Neuron (in vitro differentiated cells): Measurements from ENCODE around the gene CSNK2B.

ENCODE experiments used
- H2AFZ ChIP-seq: one replicate; pipeline ENCODE4 v1.6.1; 2013; ENCODE audit warnings: low read depth, mild to moderate bottlenecking, inconsistent platforms, low read length, moderate library complexity
- H3K27me3 ChIP-seq: one replicate; pipeline ENCODE4 v1.6.1; 2013; ENCODE audit warnings: low read length; ENCODE audit not compliant: insufficient read depth
- H3K36me3 ChIP-seq: one replicate; pipeline ENCODE4 v1.6.1; 2013; ENCODE audit warnings: low read length; ENCODE audit not compliant: insufficient read depth
- H3K4me1 ChIP-seq: one replicate; pipeline ENCODE4 v1.6.1; 2013; ENCODE audit warnings: low read length; ENCODE audit not compliant: insufficient read depth
- H3K4me3 ChIP-seq: 2 replicates; pipeline ENCODE4 v1.5.1; 2013; ENCODE audit warnings: mild to moderate bottlenecking, low read length, moderate library complexity
- H3K9me3 ChIP-seq: one replicate; pipeline ENCODE4 v1.6.1; 2013; ENCODE audit warnings: low read length

CSNK2B gene

DNA sequence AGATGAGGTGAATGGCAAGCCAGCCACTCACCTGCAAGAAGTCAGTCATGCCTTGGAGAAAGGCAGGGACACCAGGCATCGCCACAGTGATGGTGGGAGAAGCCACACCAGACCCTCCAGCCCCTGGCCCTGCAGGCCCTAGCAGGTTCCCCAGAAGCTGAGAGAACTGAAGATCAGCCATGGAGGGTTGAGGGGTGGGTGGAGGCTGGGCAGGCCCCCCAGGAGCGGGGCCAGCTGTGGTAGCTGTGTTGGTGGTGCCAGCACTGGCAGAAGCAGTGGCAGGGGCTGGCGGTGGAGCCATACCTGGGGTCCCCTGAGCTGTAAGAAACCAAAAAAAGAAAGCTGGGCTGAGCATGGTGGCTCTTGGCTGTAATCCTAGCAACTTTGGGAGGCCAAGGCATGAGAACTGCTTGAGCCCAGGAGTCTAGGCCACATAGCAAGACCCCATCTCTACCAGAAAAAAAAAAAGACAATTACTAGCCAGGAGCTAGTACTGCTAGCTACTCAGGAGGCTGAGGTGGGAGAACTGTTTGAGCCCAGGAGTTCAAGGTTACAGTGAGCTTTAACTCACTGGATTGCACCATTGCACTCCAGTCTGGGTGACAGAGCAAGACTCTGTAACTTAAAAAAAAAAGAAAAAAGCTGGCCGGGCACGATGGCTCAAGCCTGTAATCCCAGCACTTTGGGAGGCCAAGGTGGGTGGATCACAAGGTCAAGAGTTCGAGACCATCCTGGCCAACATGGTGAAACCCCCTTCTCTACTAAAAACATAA is 22.9 kb upstream of the CSNK2B start:
- Histone ChIP-seq H3K4me3 (no peak overlapping the region), H3K36me3 (peaks cover 84% of the 10 kb centered on the region), H3K4me1 (no peaks in the 10 kb centered on the region)

DNA sequence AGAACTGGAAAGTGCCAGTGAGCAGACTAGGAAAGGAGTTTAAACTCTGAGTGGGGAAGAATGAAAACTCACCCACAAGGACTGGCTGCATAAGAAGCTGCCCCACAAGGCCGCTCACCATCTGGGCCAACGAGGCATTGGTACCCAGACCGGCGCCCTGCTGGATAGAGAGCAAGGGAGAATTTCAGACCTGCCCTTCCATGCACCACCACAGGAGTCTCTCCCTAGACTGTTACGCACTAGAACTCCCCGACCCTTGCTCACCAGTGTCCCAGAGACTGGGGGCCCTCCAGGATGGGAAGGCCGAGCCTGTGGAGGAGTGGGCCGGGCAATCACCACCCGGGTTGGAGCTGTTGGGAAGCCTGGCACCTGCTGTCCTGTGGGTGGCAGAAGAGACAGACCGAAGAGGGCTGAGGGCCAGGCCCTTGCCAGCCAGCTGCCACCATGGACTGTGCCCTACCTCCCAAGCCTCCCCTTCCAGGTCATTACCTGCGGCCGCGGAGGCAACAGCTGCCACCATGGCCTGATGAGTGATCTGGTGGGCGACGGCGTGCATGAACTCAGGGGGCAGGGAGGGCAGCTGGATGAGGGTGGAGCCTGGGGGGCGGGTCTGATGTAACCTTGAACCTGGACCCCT is 21.9 kb upstream of the CSNK2B start:
- H3K27me3 ChIP-seq: no peaks in the 10 kb centered on the region
- H3K36me3 ChIP-seq: peaks cover 86% of the 10 kb centered on the region
- H3K4me1 ChIP-seq: no peaks in the 10 kb centered on the region
- no peak overlapping the region for H3K4me3 ChIP-seq
- no peaks in the 10 kb centered on the region for H3K9me3 ChIP-seq
- no peak overlapping the region for H2AFZ ChIP-seq

More for the DNA sequence above, 22.9 kb upstream of the CSNK2B start:
- H3K27me3 ChIP-seq: no peaks in the 10 kb centered on the region
- no peak overlapping the region for H2AFZ ChIP-seq
- H3K9me3 ChIP-seq: no peaks in the 10 kb centered on the region

DNA sequence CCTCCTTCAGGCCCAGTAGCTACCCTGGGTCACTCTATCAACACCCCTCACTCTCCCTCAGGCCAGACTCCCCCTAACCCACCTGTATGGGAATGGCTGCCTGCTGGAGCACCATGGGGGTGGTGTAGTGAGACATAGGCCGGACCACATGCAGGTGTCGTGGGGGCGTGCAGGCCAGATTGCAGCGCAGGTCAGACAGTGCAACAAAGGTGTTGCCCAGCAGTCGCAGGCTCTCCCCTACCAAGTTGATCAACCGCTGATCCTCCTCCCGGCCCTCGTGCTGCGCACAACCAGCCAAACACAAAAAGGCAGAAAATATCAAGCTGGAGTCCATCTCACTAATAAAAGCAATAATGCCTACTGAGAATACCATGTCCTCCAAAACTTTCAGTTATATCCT is 20.6 kb upstream of the CSNK2B start:
- H3K4me3 ChIP-seq: no peak overlapping the region
- H3K27me3 ChIP-seq: no peaks in the 10 kb centered on the region
- no peaks in the 10 kb centered on the region for H3K9me3 ChIP-seq
- H3K36me3 ChIP-seq: peaks cover 80% of the 10 kb centered on the region
- H3K4me1 ChIP-seq: no peaks in the 10 kb centered on the region
- no peak overlapping the region for H2AFZ ChIP-seq

DNA sequence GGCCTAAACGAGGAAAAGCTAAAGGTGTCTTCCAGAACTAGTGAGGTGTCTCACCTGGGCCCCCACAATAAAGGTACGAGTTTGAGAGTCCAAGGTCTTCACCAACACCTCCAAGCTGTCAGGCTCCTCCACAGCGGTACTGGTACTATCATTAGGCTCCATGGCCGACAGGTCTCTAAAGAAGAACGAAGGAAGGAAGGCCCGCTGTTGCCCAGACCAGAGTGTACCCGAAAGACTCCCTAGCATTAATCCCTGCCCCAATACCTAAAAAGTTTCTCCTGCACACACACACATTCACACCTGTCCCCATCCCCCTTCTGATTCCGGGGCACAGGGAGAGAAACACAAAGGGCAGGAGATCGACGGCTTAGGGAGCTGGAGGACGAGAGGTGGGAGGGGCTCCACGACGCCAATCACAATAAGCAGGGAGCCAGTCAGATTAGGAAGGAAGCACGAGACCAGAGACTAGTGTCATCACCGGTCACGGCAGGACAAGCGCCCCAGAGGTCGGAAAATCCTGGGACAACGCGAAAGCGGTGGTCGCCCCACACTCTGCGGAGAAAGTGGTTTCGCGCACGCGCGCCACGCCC is 14.2 kb upstream of the CSNK2B start:
- H3K4me1 ChIP-seq: peaks cover 12% of the 10 kb centered on the region
- H3K36me3 ChIP-seq: peaks cover 32% of the 10 kb centered on the region

DNA sequence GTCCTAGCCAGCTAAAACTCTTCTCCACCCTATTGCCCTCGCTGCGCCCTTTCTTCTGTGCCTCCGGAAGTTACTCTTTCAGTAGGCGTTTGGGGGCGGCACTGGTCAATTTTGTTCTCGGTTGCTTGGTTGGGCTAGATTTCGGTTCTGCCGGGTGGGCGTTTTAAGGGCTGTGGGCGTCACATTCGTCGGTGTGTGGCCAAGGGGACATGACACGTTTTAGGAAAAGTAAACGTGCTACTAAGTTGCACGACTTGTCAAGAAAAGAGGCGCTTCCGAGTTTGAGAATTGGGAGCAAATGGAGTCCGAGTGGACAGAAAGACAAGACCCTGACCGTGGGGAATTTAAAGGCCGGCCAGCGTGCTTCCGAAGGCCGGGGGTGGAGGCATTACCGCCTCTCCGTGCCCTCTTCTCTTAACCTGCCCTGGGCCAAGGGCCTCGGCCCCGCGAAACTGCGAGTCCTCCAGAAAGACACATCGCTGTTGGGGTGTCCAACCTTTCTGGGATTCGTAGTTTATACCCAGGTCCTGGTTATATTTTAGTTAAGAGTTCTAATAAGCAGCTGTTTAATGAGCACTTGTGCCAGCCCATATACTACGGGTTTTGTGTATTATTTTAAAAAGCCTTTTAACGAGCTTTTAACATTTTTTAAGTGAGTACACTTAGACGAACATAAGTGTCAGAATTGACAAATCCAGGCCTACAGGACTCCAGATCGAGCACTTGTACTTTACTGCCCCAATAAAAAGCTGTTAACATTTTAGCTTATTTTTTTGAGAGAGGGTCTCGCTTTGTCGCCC is 12.8 kb upstream of the CSNK2B start:
- Histone ChIP-seq H3K36me3 (peaks cover 33% of the 10 kb centered on the region), H2AFZ (peak overlapping the region; percentile 1), H3K4me3 (peak overlapping the region; percentile 76), H3K4me1 (peaks cover 12% of the 10 kb centered on the region), H3K27me3 (no peaks in the 10 kb centered on the region), H3K9me3 (no peaks in the 10 kb centered on the region)

More for the DNA sequence above, 14.2 kb upstream of the CSNK2B start:
- Histone ChIP-seq H2AFZ (no peak overlapping the region), H3K27me3 (no peaks in the 10 kb centered on the region), H3K4me3 (peak overlapping the region; percentile 76), H3K9me3 (no peaks in the 10 kb centered on the region)

DNA sequence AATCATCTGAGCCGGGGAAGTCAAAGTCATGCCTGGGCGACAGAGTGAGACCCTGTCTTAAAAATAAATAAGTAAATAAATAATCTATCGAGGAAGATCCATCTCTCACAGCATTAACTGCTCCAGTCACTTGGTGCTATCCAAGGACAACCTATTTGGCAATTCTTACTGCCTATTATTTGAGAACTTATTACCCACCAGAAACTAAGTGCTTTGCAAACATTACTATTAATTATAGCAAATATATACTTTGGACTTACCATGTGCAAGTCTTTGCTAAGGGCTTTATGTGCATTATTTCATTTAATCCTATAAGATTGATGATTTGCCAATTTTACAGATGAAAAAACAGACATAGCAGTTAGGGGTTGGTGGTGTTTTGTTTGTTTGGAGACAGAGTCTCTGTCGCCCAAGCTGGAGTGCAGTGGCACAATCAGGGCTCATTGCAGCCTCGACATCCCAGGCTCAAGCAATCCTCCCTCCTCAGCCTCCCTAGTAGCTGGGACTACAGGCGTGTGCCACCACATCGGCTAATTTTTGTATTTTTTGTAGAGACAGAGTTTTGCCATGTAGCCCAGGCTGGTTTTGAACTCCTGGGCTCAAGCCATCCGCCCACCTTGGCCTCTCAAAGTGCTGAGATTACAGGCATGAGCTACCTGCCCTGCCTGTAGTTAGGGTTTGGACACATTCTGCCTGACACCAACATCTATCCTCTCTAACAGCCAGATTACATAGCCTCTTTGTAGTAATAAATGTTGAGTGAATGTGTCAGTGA is 11.1 kb upstream of the CSNK2B start:
- Histone ChIP-seq H3K27me3 (no peaks in the 10 kb centered on the region), H3K4me1 (peaks cover 26% of the 10 kb centered on the region), H3K36me3 (peaks cover 20% of the 10 kb centered on the region), H3K4me3 (no peak overlapping the region), H2AFZ (no peak overlapping the region), H3K9me3 (no peaks in the 10 kb centered on the region)

DNA sequence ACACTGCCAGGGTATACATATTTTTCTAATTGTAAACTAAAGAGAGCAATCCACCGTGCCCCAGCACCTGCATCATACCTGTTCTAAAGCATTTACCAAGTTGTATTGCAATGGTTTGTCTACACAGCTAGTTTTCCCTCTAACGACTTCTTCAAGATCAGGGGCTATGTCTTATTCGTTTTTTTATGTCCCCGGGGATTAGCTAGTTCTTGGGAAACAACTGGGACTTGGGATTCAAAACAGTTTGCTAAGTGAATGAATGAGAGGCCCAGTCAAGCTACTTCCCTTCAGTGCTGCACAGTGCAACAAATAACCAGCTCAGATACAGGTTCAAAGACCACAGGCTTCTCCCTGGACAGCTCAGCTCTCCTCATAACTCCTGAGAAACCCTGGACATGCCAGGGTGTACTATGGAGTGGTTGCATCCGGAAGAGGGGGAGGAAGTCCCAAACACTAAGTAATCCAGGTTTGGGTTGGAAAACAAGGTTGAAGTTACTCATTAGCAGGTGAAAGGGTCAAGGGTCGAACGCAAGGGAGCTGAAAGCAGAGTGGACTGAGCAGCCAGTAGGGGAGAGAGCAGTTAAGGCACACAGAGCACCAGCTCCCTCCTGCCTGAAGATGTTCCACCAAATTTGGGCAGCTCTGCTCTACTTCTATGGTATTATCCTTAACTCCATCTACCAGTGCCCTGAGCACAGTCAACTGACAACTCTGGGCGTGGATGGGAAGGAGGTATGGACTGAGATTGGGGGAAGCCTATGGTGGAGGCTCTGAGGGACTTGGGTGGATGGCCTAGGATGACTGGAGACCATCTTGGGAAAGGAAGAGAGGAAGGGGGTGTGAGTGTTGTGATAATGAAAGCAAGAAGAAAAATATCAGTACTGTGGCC is 10.3 kb upstream of the CSNK2B start, which contains the start of gene APOM:
TSS of gene APOM (plus strand) at position 546 of the 889 bp plus-strand sequence. CDS start at position 619, 73 bp downstream.
- Histone ChIP-seq H2AFZ (no peak within 1 kb of the TSS), H3K4me1 (peaks cover 32% of the 10 kb centered on the region), H3K36me3 (peaks cover 20% of the 10 kb centered on the region), H3K27me3 (no peaks in the 10 kb centered on the region), H3K9me3 (no peaks in the 10 kb centered on the region), H3K4me3 (no peak within 1 kb of the TSS)

DNA sequence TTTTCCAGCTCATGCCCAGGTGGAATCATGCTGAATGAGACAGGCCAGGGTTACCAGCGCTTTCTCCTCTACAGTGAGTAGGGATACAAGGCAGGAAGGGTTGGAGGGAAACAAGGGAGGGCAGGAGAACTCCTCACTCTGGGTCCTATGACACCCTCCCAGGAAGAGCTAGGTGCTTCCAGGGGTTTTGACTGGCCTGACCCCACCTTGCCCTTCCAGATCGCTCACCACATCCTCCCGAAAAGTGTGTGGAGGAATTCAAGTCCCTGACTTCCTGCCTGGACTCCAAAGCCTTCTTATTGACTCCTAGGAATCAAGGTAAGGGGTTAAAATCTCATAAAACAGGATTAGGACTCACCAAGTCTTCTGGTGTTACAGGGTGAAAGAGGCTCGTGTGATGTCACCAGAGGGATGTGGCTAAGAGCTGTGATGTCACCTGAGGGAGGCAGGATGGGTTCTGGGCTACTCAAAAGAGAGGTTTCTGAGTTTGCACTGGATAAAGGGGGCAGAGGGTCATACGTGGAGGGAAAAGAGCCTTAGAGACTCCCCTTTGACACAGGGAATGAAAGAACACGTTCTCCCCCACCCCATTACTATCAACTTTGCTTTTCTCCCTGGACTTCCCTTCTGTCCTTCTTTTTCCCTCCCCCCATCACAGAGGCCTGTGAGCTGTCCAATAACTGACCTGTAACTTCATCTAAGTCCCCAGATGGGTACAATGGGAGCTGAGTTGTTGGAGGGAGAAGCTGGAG is 8.3 kb upstream of the CSNK2B start:
- Histone ChIP-seq H2AFZ (no peak overlapping the region), H3K4me1 (peaks cover 27% of the 10 kb centered on the region), H3K27me3 (no peaks in the 10 kb centered on the region), H3K36me3 (peaks cover 31% of the 10 kb centered on the region), H3K4me3 (no peak overlapping the region), H3K9me3 (no peaks in the 10 kb centered on the region)

DNA sequence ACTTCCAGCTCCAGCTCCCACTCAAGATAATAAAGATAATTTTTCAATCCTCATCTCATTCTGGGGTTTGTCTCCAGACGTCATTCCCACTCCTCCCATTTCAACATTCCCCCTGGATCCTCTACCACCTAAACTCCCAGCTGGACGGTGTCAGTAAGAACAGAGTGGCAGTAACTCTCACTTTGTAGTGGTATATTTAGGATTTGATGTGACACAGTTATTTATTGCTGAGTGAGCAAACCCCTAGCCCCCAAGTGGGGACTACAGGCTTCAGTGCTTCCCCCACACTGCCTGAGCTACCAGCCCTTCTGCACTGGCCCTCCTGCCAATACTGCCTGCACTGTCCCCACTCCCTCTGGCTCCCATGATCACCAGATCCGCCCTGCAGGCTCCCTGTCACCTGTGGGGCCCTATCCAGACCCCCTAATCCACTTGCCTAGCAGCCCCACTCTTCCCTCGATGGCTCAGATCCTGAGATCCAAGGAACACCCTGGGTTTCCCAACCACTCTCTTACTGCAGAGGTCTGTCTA is 7.7 kb upstream of the CSNK2B start:
- no peak overlapping the region for H3K4me3 ChIP-seq
- no peak overlapping the region for H2AFZ ChIP-seq
- H3K36me3 ChIP-seq: peaks cover 33% of the 10 kb centered on the region
- H3K9me3 ChIP-seq: no peaks in the 10 kb centered on the region
- peaks cover 29% of the 10 kb centered on the region for H3K4me1 ChIP-seq
- no peaks in the 10 kb centered on the region for H3K27me3 ChIP-seq

DNA sequence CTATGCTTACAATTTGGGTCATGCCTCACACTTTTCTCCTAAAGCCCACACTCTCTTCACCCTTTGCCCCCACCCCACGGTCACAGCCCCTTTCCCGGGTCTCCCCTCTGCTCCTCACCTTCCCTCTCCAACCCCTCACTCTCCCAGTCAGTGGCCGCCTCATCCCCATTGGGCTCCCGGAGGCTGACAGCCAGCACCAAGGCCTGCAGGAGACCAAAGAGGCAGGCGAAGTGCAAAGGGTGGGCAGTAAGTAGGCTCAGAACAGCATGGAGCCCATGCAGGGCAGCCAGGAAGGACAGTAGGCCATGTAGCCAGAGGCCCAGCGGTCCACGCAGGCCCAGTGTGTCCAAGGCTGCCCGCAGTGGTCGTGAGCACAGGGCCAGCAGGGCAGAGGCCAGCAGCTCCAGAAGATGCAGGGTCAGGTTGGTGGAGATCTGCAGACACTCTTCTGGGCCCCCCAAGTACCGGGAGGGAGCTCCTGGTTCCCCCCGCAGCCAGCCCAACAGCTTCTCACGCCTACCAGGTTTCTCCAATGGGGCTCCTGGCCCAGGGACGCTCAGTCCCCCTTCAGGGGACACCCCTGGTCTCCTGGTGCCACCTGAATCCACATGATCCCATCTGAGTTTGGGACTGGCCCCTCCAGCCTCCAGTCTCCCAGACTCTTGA is 6.8 kb upstream of the CSNK2B start:
- Histone ChIP-seq H3K4me1 (peaks cover 36% of the 10 kb centered on the region), H3K4me3 (peak overlapping the region; percentile 98), H3K9me3 (no peaks in the 10 kb centered on the region), H3K36me3 (peaks cover 42% of the 10 kb centered on the region), H2AFZ (no peak overlapping the region), H3K27me3 (no peaks in the 10 kb centered on the region)
